IMR-90 (cell line): ENCODE results near the gene CCER1. TPM values are rescaled to one million over a fixed set of nuclear protein-coding genes. Genes with fewer than 3 reads are reported as not detected.
A peak's percentile ranks its signal among the peaks of the same experiment; 100 is the strongest.

Experiments
- ATAC-seq: fragments of 200-7000 bp; cut with Tn5 transposase; 2 replicates; pipeline ENCODE4 v1.9.1; 2020; ENCODE audit warnings: low read depth, mild to moderate bottlenecking, moderate library complexity
- BruUV-seq: library from RNA; stranded (reverse); fragments of 400-500 nt; replicated peaks from 2 replicates; lab custom pipeline; 2021; lab: Mats Ljungman, UMichigan
- CTCF ChIA-PET: fragments of 300-600 bp; formaldehyde crosslinking; extraction: SDS; loops from one replicate; lab custom pipeline; 2021; ENCODE audit warnings: antibody characterized with exemption; lab: Yijun Ruan, JAX
- POLR2A ChIA-PET: fragments of 300-600 bp; sonication (Branson Sonifier 250); formaldehyde crosslinking; loops from one replicate; lab custom pipeline; 2022; ENCODE audit warnings: antibody characterized with exemption; ENCODE audit not compliant: unreplicated experiment; lab: Charles Lee
- DNase-seq: peaks from one replicate; pipeline ENCODE4 v3.0.0; 2013
- H2AFZ ChIP-seq: replicated peaks from 2 replicates; pipeline ENCODE3; 2013; ENCODE audit warnings: low read length, mild to moderate bottlenecking; ENCODE audit not compliant: poor library complexity
- H2AK5ac ChIP-seq: 2 replicates; pipeline ENCODE4 v1.6.1; 2013; ENCODE audit warnings: low read depth, low read length, inconsistent platforms
- H2AK9ac ChIP-seq: replicated peaks from 2 replicates; pipeline ENCODE3; 2013; ENCODE audit warnings: mild to moderate bottlenecking, low read depth, low read length, moderate library complexity; ENCODE audit not compliant: poor library complexity
- H2BK120ac ChIP-seq: 2 replicates; pipeline ENCODE4 v1.6.1; 2013; ENCODE audit warnings: low read depth, low read length, inconsistent platforms
- H2BK15ac ChIP-seq: 3 replicates; pipeline ENCODE4 v1.6.1; 2013; ENCODE audit warnings: low read depth, low read length, inconsistent platforms
- H2BK20ac ChIP-seq: 2 replicates; pipeline ENCODE4 v1.6.1; 2013; ENCODE audit warnings: low read depth, mild to moderate bottlenecking, inconsistent platforms, low read length, moderate library complexity
- H2BK5ac ChIP-seq: 2 replicates; pipeline ENCODE4 v1.6.1; 2013; ENCODE audit warnings: mild to moderate bottlenecking, low read depth, low read length, inconsistent platforms; ENCODE audit not compliant: poor library complexity, severe bottlenecking
- H3K14ac ChIP-seq: replicated peaks from 2 replicates; pipeline ENCODE4 v1.6.1; 2013; ENCODE audit warnings: low read depth, low read length, inconsistent platforms
- H3K18ac ChIP-seq: 2 replicates; pipeline ENCODE4 v1.6.1; 2013; ENCODE audit warnings: low read depth, low read length, control low read depth
- H3K23ac ChIP-seq: 2 replicates; pipeline ENCODE4 v1.6.1; 2013; ENCODE audit warnings: low read depth, low read length, inconsistent platforms
- H3K27ac ChIP-seq: 2 replicates; pipeline ENCODE4 v1.5.1; 2013; ENCODE audit warnings: mild to moderate bottlenecking, control low read depth, low read length; ENCODE audit not compliant: insufficient read depth
- H3K27me3 ChIP-seq: 2 replicates; pipeline ENCODE4 v1.6.1; 2013; ENCODE audit warnings: low read length; ENCODE audit not compliant: control insufficient read depth, insufficient read depth
- H3K36me3 ChIP-seq: 2 replicates; pipeline ENCODE4 v1.6.1; 2013; ENCODE audit warnings: low read length, mixed read lengths; ENCODE audit not compliant: control insufficient read depth, insufficient read depth
- H3K4ac ChIP-seq: 2 replicates; pipeline ENCODE4 v1.6.1; 2013; ENCODE audit warnings: low read depth, low read length, inconsistent platforms
- H3K4me1 ChIP-seq: 2 replicates; pipeline ENCODE4 v1.6.1; 2013; ENCODE audit warnings: low read length, mixed read lengths; ENCODE audit not compliant: control insufficient read depth, insufficient read depth
- H3K4me2 ChIP-seq: 2 replicates; pipeline ENCODE4 v1.6.1; 2013; ENCODE audit warnings: low read depth, mild to moderate bottlenecking, control low read depth, low read length, moderate library complexity
- H3K4me3 ChIP-seq: 2 replicates; pipeline ENCODE4 v1.5.1; 2013; ENCODE audit warnings: low read depth, mild to moderate bottlenecking, control low read depth, low read length, moderate library complexity; ENCODE audit not compliant: insufficient read depth
- H3K56ac ChIP-seq: 2 replicates; pipeline ENCODE4 v1.6.1; 2013; ENCODE audit warnings: low read length, inconsistent platforms; ENCODE audit not compliant: insufficient read depth; ENCODE audit errors: extremely low read depth
- H3K79me1 ChIP-seq, 2 experiments: 2 replicates each; pipeline ENCODE4 v1.6.1; 2013; ENCODE audit warnings: low read length in 2 of 2, inconsistent platforms in 1 of 2, low read depth in 1 of 2
- H3K9ac ChIP-seq: 2 replicates; pipeline ENCODE4 v1.6.1; 2013; ENCODE audit warnings: low read depth, low read length, control low read depth
- H3K9me1 ChIP-seq: 2 replicates; pipeline ENCODE4 v1.6.1; 2013; ENCODE audit warnings: low read length, inconsistent platforms; ENCODE audit not compliant: insufficient read depth
- H3K9me3 ChIP-seq: 2 replicates; pipeline ENCODE4 v1.6.1; 2013; ENCODE audit warnings: low read length; ENCODE audit not compliant: control insufficient read depth, insufficient read depth
- H4K20me1 ChIP-seq: 2 replicates; pipeline ENCODE4 v1.6.1; 2013; ENCODE audit warnings: low read length, inconsistent platforms; ENCODE audit not compliant: insufficient read depth
- H4K5ac ChIP-seq: 2 replicates; pipeline ENCODE4 v1.6.1; 2013; ENCODE audit warnings: mild to moderate bottlenecking, low read depth, low read length, control low read depth
- H4K8ac ChIP-seq, 2 experiments: 2 replicates each; pipeline ENCODE4 v1.6.1; 2013; ENCODE audit warnings: low read depth in 2 of 2, low read length in 2 of 2, control low read depth in 1 of 2, inconsistent platforms in 1 of 2
- H4K91ac ChIP-seq: 2 replicates; pipeline ENCODE4 v1.6.1; 2013; ENCODE audit warnings: low read depth, low read length, inconsistent platforms; ENCODE audit not compliant: insufficient read depth
- BHLHE40 ChIP-seq: fragments of 150-350 bp; IDR thresholded peaks from 2 replicates; pipeline ENCODE4 v1.6.1; 2016; ENCODE audit warnings: mild to moderate bottlenecking, low read depth, low read length
- CEBPB ChIP-seq: IDR thresholded peaks from 2 replicates; pipeline ENCODE4 v1.6.1; 2012; ENCODE audit warnings: low read depth, low read length, improper control_type of control experiment
- CHD1 ChIP-seq: IDR thresholded peaks from 2 replicates; pipeline ENCODE4 v1.6.1; 2012; ENCODE audit warnings: low read depth, low read length, improper control_type of control experiment
- FOS ChIP-seq: fragments of 150-350 bp; IDR thresholded peaks from 2 replicates; pipeline ENCODE4 v1.6.1; 2016; ENCODE audit warnings: low read depth, low read length
- MAFK ChIP-seq: IDR thresholded peaks from 2 replicates; pipeline ENCODE4 v1.6.1; 2012; ENCODE audit warnings: low read depth, low read length, improper control_type of control experiment
- MXI1 ChIP-seq: IDR thresholded peaks from 2 replicates; pipeline ENCODE4 v1.6.1; 2012; ENCODE audit warnings: low read depth, mild to moderate bottlenecking, low read length, moderate library complexity, borderline replicate concordance
- NFE2L2 ChIP-seq: fragments of 150-350 bp; IDR thresholded peaks from 2 replicates; pipeline ENCODE4 v1.6.1; 2016; ENCODE audit warnings: low read depth, mild to moderate bottlenecking, low read length
- POLR2A ChIP-seq: IDR thresholded peaks from 2 replicates; pipeline ENCODE4 v1.6.1; 2012; ENCODE audit warnings: mild to moderate bottlenecking, low read depth, low read length
- RAD21 ChIP-seq: IDR thresholded peaks from 2 replicates; pipeline ENCODE4 v1.6.1; 2012; ENCODE audit warnings: low read length, improper control_type of control experiment
- WGBS, 2 experiments: methylation state at CpG; one replicate each; pipeline versions ENCODE4 v1.1.5 to v1.1.7; 2013; ENCODE audit warnings: missing lambda C conversion rate in 2 of 2; ENCODE audit not compliant: insufficient read length in 1 of 2; ENCODE audit errors: extremely low coverage in 2 of 2; 5-methylcytosine and 5-hydroxymethylcytosine counted together
- dilution Hi-C: fragments of 300-500 bp; cut with HindIII; formaldehyde crosslinking; loops from one replicate; pipeline ENCODE4 v1.14.3; 2018; ENCODE audit warnings: low sequenced_read_pairs; ENCODE audit not compliant: unreplicated experiment
- in situ Hi-C: fragments of 300-500 bp; cut with MboI; formaldehyde crosslinking; loops from 3 replicates; pipeline ENCODE4 v1.14.3; 2019; ENCODE audit warnings: low sequenced_read_pairs, inconsistent platforms, mixed read lengths
- intact Hi-C: fragments of 100-400 bp; cut with micrococcal nuclease; formaldehyde crosslinking; loops from 2 replicates; pipeline ENCODE4 v1.10.0; 2022
- polyA plus RNA-seq, 3 experiments: library from polyadenylated mRNA; depleted of rRNA; stranded (reverse); fragments of >200 nt; gene quantifications; 2 replicates each; pipeline ENCODE4 v1.2.3, GENCODE V29; 2012; ENCODE audit warnings: low replicate concordance in 1 of 3
- total RNA-seq: library from RNA; depleted of rRNA; stranded (reverse); fragments of >200 nt; gene quantifications from 2 replicates; pipeline ENCODE4 v1.2.3, GENCODE V29; 2012
- TF ChIP-seq, protein P1 (sequence below): fragments of 150-350 bp; IDR thresholded peaks from 2 replicates; pipeline ENCODE4 v1.6.1; 2016; ENCODE audit warnings: low read depth, mild to moderate bottlenecking, low read length, moderate library complexity, borderline replicate concordance
- TF ChIP-seq, protein P2 (sequence below): conservative IDR thresholded peaks from 2 replicates; pipeline ENCODE4 v1.5.1; 2012; ENCODE audit warnings: mild to moderate bottlenecking, low read depth, low read length, improper control_type of control experiment
- TF ChIP-seq, protein P3 (sequence below): fragments of 150-350 bp; IDR thresholded peaks from 2 replicates; pipeline ENCODE4 v1.6.1; 2017; ENCODE audit warnings: mild to moderate bottlenecking, antibody characterized with exemption, low read length, low read depth

The CCER1 gene
- total and polyA plus RNA-seq, 2 of the 4 experiments (the other 2 are of a cell fraction) = not detected

DNA sequence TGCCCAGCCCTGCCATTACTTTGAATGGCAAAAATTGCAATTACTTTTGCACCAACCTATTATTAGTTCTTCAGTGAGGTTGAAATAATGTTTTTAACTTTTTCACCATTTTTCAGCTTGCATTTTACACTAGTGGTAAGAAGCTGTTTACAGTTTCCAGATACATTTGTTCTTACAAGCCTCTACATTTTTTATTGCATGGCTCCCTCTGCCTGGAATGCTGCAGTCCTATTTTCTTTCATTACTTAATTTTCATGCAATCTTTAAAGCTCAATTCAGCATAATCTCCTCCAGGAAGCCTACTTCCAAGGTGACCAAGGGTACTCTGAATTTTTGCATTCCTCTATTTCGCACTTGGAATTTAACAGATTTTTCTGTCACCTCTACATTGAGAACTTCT is 33.4 kb downstream of the CCER1 start:
- peak overlapping the region; percentile 74; the same call in 1 of the 2 replicates for H2BK120ac ChIP-seq
- no peaks in the 10 kb centered on the region for H3K79me1 ChIP-seq
- peak; percentile 59 for ATAC-seq
- H3K9me1 ChIP-seq = no peaks in the 10 kb centered on the region
- POLR2A ChIA-PET = no interaction called here
- no peaks in the 10 kb centered on the region; the same call in 1 of the 2 replicates for H3K4me1 ChIP-seq
- no peaks in the 10 kb centered on the region for H3K9me3 ChIP-seq
- H2AK9ac ChIP-seq = no peak overlapping the region
- peak overlapping the region; percentile 43; the same call in 1 of the 2 replicates for H4K5ac ChIP-seq
- peak overlapping the region; percentile 4; the same call in 1 of the 2 replicates for H3K27ac ChIP-seq
- peak overlapping the region; percentile 51; the same call in 1 of the 2 replicates for H2BK20ac ChIP-seq
- no TSS peak for BruUV-seq
- H3K14ac ChIP-seq = no peak overlapping the region
- dilution Hi-C loops = no loop called here
- peak; percentile 20 for DNase-seq
- TF ChIP-seq, protein P1, sequence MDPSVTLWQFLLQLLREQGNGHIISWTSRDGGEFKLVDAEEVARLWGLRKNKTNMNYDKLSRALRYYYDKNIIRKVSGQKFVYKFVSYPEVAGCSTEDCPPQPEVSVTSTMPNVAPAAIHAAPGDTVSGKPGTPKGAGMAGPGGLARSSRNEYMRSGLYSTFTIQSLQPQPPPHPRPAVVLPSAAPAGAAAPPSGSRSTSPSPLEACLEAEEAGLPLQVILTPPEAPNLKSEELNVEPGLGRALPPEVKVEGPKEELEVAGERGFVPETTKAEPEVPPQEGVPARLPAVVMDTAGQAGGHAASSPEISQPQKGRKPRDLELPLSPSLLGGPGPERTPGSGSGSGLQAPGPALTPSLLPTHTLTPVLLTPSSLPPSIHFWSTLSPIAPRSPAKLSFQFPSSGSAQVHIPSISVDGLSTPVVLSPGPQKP = no peak
- TF ChIP-seq POLR2A (no peak), MXI1 (no peak), CHD1 (no peak), FOS (no peak), NFE2L2 (no peak), BHLHE40 (no peak), CEBPB (no peak), RAD21 (no peak), MAFK (no peak)
- TF ChIP-seq, protein P2, sequence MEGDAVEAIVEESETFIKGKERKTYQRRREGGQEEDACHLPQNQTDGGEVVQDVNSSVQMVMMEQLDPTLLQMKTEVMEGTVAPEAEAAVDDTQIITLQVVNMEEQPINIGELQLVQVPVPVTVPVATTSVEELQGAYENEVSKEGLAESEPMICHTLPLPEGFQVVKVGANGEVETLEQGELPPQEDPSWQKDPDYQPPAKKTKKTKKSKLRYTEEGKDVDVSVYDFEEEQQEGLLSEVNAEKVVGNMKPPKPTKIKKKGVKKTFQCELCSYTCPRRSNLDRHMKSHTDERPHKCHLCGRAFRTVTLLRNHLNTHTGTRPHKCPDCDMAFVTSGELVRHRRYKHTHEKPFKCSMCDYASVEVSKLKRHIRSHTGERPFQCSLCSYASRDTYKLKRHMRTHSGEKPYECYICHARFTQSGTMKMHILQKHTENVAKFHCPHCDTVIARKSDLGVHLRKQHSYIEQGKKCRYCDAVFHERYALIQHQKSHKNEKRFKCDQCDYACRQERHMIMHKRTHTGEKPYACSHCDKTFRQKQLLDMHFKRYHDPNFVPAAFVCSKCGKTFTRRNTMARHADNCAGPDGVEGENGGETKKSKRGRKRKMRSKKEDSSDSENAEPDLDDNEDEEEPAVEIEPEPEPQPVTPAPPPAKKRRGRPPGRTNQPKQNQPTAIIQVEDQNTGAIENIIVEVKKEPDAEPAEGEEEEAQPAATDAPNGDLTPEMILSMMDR = no peak
- TF ChIP-seq, protein P3, sequence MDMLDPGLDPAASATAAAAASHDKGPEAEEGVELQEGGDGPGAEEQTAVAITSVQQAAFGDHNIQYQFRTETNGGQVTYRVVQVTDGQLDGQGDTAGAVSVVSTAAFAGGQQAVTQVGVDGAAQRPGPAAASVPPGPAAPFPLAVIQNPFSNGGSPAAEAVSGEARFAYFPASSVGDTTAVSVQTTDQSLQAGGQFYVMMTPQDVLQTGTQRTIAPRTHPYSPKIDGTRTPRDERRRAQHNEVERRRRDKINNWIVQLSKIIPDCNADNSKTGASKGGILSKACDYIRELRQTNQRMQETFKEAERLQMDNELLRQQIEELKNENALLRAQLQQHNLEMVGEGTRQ = no peak
- no peak overlapping the region for H4K91ac ChIP-seq
- WGBS, 2 experiments = no CpG with 5 or more reads among the region's 1 CpG
- H3K23ac ChIP-seq = no peak overlapping the region
- H2BK5ac ChIP-seq = peak overlapping the region; percentile 43
- H3K9ac ChIP-seq = no peak overlapping the region
- no peak overlapping the region for H2AFZ ChIP-seq
- H3K56ac ChIP-seq = no peak overlapping the region; the same call in 1 of the 2 replicates
- no peak overlapping the region for H3K4me3 ChIP-seq
- H3K4me2 ChIP-seq = peak overlapping the region; percentile 25; the same call in 1 of the 2 replicates
- H2AK5ac ChIP-seq = no peak overlapping the region
- intact Hi-C loops = no loop called here
- no peaks in the 10 kb centered on the region for H3K36me3 ChIP-seq
- H4K20me1 ChIP-seq = no peaks in the 10 kb centered on the region
- no peak overlapping the region for H3K4ac ChIP-seq
- peak overlapping the region; percentile 45; the same call in 1 of the 2 replicates for H3K18ac ChIP-seq
- in situ Hi-C loops = no loop called here
- CTCF ChIA-PET = no interaction called here
- no peaks in the 10 kb centered on the region for H3K27me3 ChIP-seq
- no peak overlapping the region for H2BK15ac ChIP-seq
- peak overlapping the region in 1 of 2 experiments; percentile 30; a peak in 1 of 4 replicates for H4K8ac ChIP-seq
